ENCODE data around the gene HEXD. TPM values are rescaled to one million over a fixed set of nuclear protein-coding genes. Genes with fewer than 3 reads are reported as not detected.

HEXD gene
- total and polyA plus RNA-seq, 2 donors (not counting 1 experiment from before 2014, with no cell fraction given), result 6.4 to 16.7 TPM

- no peak overlapping the region for H3K4me3 ChIP-seq (replicated peaks in 1 of 4; ENCODE audit: control extremely low read depth in 1 of 4, insufficient read depth in 1 of 4, low read depth in 3 of 4, low read length in 4 of 4)
- no peak for DNase-seq (ENCODE audit: low read depth in 2 of 2)
- no peaks in the 10 kb centered on the region for H3K9me3 ChIP-seq (ENCODE audit: control insufficient read depth, insufficient read depth, low read depth, low read length)
- TF ChIP-seq EZH2 (IDR thresholded peaks at IDR 0.05; ENCODE audit: low read length, missing control alignments) (no peak), CTCF (conservative IDR thresholded peaks at IDR 0.05 in 1 of 2, IDR thresholded peaks at IDR 0.05 in 1 of 2; ENCODE audit: low read depth in 1 of 2, low read length in 2 of 2) (no peak)
- H3K79me2 ChIP-seq (ENCODE audit: control insufficient read depth, insufficient read depth, low read length), result no peaks in the 10 kb centered on the region
- no peaks in the 10 kb centered on the region for H4K20me1 ChIP-seq (ENCODE audit: control insufficient read depth, extremely low read depth, insufficient read depth, low read length)
- no peak overlapping the region for H3K9ac ChIP-seq (ENCODE audit: insufficient read depth, low read length)
- no peaks in the 10 kb centered on the region for H3K27me3 ChIP-seq (ENCODE audit: control insufficient read depth, insufficient read depth, low read length)
- H3K4me1 ChIP-seq (ENCODE audit: control insufficient read depth, extremely low read depth, insufficient read depth, low read length), result no peaks in the 10 kb centered on the region
- no peak overlapping the region for H3K27ac ChIP-seq (ENCODE audit: insufficient read depth, low read length)
- no peaks in the 10 kb centered on the region for H3K36me3 ChIP-seq (ENCODE audit: control insufficient read depth, insufficient read depth, low read length)
- H2AFZ ChIP-seq (ENCODE audit: low read length), result no peak overlapping the region
- H3K4me2 ChIP-seq (ENCODE audit: extremely low read depth, insufficient read depth, low read length), result no peak overlapping the region
Observed at GRCh38 chr17:82432017-82432416, 13.9 kb downstream of the HEXD start.

- Histone ChIP-seq H3K27ac (ENCODE audit: insufficient read depth, low read length) (no peak overlapping the region), H4K20me1 (ENCODE audit: control insufficient read depth, extremely low read depth, insufficient read depth, low read length) (no peaks in the 10 kb centered on the region), H3K36me3 (ENCODE audit: control insufficient read depth, insufficient read depth, low read length) (no peaks in the 10 kb centered on the region), H3K4me3 (replicated peaks in 1 of 4; ENCODE audit: control extremely low read depth in 1 of 4, insufficient read depth in 1 of 4, low read depth in 3 of 4, low read length in 4 of 4) (no peak overlapping the region), H3K27me3 (ENCODE audit: control insufficient read depth, insufficient read depth, low read length) (no peaks in the 10 kb centered on the region), H3K4me2 (ENCODE audit: extremely low read depth, insufficient read depth, low read length) (no peak overlapping the region), H3K79me2 (ENCODE audit: control insufficient read depth, insufficient read depth, low read length) (no peaks in the 10 kb centered on the region), H3K4me1 (ENCODE audit: control insufficient read depth, extremely low read depth, insufficient read depth, low read length) (no peaks in the 10 kb centered on the region), H2AFZ (ENCODE audit: low read length) (no peak overlapping the region), H3K9ac (ENCODE audit: insufficient read depth, low read length) (no peak overlapping the region), H3K9me3 (ENCODE audit: control insufficient read depth, insufficient read depth, low read depth, low read length) (no peaks in the 10 kb centered on the region)
- TF ChIP-seq EZH2 (IDR thresholded peaks at IDR 0.05; ENCODE audit: low read length, missing control alignments), result no peak
- TF ChIP-seq CTCF (conservative IDR thresholded peaks at IDR 0.05 in 1 of 2, IDR thresholded peaks at IDR 0.05 in 1 of 2; ENCODE audit: low read depth in 1 of 2, low read length in 2 of 2), result no peak
- no peak for DNase-seq (ENCODE audit: low read depth in 2 of 2)
Observed at GRCh38 chr17:82433560-82434215, 15.5 kb downstream of the HEXD start.

GRCh38 chr17:82434216-82434565 is 16.0 kb downstream of the HEXD start:
- Histone ChIP-seq H4K20me1 (ENCODE audit: control insufficient read depth, extremely low read depth, insufficient read depth, low read length) (no peaks in the 10 kb centered on the region), H3K27me3 (ENCODE audit: control insufficient read depth, insufficient read depth, low read length) (no peaks in the 10 kb centered on the region), H3K36me3 (ENCODE audit: control insufficient read depth, insufficient read depth, low read length) (no peaks in the 10 kb centered on the region), H3K27ac (ENCODE audit: insufficient read depth, low read length) (no peak overlapping the region), H3K9ac (ENCODE audit: insufficient read depth, low read length) (no peak overlapping the region), H3K79me2 (ENCODE audit: control insufficient read depth, insufficient read depth, low read length) (no peaks in the 10 kb centered on the region), H3K4me3 (replicated peaks in 1 of 4; ENCODE audit: control extremely low read depth in 1 of 4, insufficient read depth in 1 of 4, low read depth in 3 of 4, low read length in 4 of 4) (no peak overlapping the region), H3K4me1 (ENCODE audit: control insufficient read depth, extremely low read depth, insufficient read depth, low read length) (no peaks in the 10 kb centered on the region), H3K9me3 (ENCODE audit: control insufficient read depth, insufficient read depth, low read depth, low read length) (no peaks in the 10 kb centered on the region), H3K4me2 (ENCODE audit: extremely low read depth, insufficient read depth, low read length) (no peak overlapping the region), H2AFZ (ENCODE audit: low read length) (no peak overlapping the region)
- no peak for TF ChIP-seq CTCF (conservative IDR thresholded peaks at IDR 0.05 in 1 of 2, IDR thresholded peaks at IDR 0.05 in 1 of 2; ENCODE audit: low read depth in 1 of 2, low read length in 2 of 2)
- TF ChIP-seq EZH2 (IDR thresholded peaks at IDR 0.05; ENCODE audit: low read length, missing control alignments), result no peak
- DNase-seq (ENCODE audit: low read depth in 2 of 2), result no peak

Measured in fibroblast of lung (primary cell).